Brain microvascular endothelial cell (primary cell): Measurements from ENCODE around the gene CD6.

Source experiments
- DNase-seq: peaks from one replicate; pipeline ENCODE4 v3.0.0-alpha.2; 2020
- H3K27ac ChIP-seq: fragments of 250-450 bp; sonication (Bioruptor Pico); 2 replicates; pipeline ENCODE4 v1.5.1; 2020; ENCODE audit warnings: mild to moderate bottlenecking, moderate library complexity
- H3K27me3 ChIP-seq: fragments of 250-450 bp; sonication (Bioruptor Pico); replicated peaks from 2 replicates; pipeline ENCODE4 v1.5.1; 2020; ENCODE audit warnings: mild to moderate bottlenecking
- H3K36me3 ChIP-seq: fragments of 250-450 bp; sonication (Bioruptor Pico); replicated peaks from 2 replicates; pipeline ENCODE4 v1.5.1; 2020; ENCODE audit warnings: mild to moderate bottlenecking
- H3K4me3 ChIP-seq: 2 replicates; pipeline ENCODE4 v1.5.1; 2011; ENCODE audit warnings: low read depth, mild to moderate bottlenecking, control low read depth, low read length, moderate library complexity
- CTCF ChIP-seq: IDR thresholded peaks from 2 replicates; pipeline ENCODE4 v1.5.1; 2011; ENCODE audit warnings: low read depth, mild to moderate bottlenecking, moderate library complexity, low read length, control low read depth, inconsistent platforms; ENCODE audit errors: missing control alignments
- in situ Hi-C: cut with HindIII; loops from 2 replicates; pipeline ENCODE4 v1.10.0; 2017; ENCODE audit warnings: low sequenced_read_pairs, low pct_ligation_motif_present

CD6 gene

DNA sequence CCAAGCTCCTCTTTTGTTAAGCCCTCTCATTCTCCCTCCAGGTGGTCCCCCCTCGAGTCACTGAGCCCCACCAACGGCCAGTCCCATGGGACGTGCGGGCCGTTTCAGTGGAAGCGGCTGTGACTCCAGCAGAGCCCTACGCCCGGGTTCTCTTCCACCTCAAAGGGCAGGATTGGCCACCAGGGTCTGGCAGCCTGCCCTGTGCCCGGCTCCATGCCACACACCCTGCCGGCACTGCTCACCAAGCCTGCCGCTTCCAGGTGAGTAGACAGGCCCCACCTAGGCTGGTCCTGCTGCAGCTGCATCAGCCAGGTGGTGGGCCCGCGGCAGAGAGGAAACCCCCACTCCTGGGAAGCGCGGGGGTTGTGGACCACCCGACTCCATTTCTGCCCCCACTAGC, 43.9 kb upstream of the CD6 start:
- no peak overlapping the region for H3K27ac ChIP-seq
- H3K27me3 ChIP-seq, result no peaks in the 10 kb centered on the region
- H3K36me3 ChIP-seq, result peaks cover 8% of the 10 kb centered on the region
- TF ChIP-seq CTCF, result no peak
- DNase-seq, result no peak
- H3K4me3 ChIP-seq, result no peak overlapping the region
- in situ Hi-C loops, result no loop called here

DNA sequence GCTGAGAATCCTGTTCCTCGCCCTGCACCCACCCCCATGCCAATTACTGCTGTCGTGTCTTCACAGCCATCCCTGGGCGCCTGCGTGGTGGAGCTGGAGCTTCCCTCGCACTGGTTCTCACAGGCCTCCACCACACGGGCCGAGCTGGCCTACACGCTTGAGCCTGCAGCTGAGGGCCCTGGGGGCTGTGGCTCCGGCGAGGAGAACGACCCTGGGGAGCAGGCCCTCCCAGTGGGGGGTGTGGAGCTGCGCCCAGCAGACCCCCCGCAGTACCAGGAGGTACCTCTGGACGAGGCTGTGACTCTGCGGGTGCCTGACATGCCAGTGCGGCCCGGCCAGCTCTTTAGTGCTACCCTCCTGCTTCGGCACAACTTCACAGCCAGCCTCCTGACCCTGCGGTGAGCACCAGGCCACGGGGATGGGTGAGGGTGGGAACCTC, 42.9 kb upstream of the CD6 start:
- no peak for DNase-seq
- H3K27me3 ChIP-seq, result no peaks in the 10 kb centered on the region
- H3K36me3 ChIP-seq, result peaks cover 8% of the 10 kb centered on the region
- TF ChIP-seq CTCF, result no peak
- no peak overlapping the region for H3K4me3 ChIP-seq
- in situ Hi-C loops, result no loop called here
- no peak overlapping the region for H3K27ac ChIP-seq

DNA sequence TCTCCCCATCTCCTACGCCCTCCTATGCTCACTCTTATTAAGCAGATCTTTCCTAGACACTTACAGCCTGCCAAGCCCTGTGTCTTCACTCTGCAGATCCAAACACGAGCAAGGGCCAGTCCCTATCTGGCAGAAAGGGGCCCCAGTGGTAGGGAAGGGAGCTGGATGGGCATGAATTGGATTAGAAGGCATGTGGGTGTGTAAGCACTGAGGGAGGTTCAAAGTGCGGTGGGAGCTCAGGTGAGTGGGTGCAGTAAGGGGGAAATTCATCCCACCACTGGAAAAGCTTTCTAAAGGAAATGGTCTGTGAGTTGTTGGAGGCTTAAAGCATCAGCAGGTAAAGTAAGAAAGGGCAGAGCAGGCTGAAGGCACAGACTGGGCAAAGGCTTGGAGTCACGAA, 41.7 kb upstream of the CD6 start:
- H3K27me3 ChIP-seq, result no peaks in the 10 kb centered on the region
- in situ Hi-C loops, result no loop called here

GRCh38 chr11:60930394-60930793, 41.1 kb upstream of the CD6 start:
- no peaks in the 10 kb centered on the region for H3K27me3 ChIP-seq
- peaks cover 8% of the 10 kb centered on the region for H3K36me3 ChIP-seq
- no peak for TF ChIP-seq CTCF
- DNase-seq, result no peak
- no peak overlapping the region for H3K4me3 ChIP-seq
- no peak overlapping the region for H3K27ac ChIP-seq
- in situ Hi-C loops, result no loop called here

More for the DNA sequence above, 41.7 kb upstream of the CD6 start:
- no peak for TF ChIP-seq CTCF
- peaks cover 8% of the 10 kb centered on the region for H3K36me3 ChIP-seq
- H3K27ac ChIP-seq, result no peak overlapping the region
- no peak overlapping the region for H3K4me3 ChIP-seq
- no peak for DNase-seq

DNA sequence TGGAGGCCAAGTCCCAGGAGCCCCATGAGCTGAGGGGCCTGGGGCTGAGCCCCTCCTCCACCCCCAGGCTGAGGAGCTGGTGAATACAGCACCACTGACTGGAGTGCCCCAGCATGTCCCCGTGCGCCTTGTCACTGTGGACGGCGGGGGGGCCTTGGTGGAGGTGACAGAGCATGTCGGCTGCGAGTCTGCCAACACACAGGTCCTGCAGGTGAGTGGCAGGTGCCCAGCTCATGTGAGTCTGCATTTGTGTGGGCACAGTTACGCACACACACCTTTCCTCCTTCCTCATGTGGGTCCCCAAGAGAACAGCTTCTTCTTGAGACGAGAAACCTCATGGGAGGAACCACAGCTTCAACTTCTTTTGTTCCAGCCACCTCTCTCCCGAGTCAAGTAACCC, 39.6 kb upstream of the CD6 start:
- no peak overlapping the region for H3K4me3 ChIP-seq
- H3K27me3 ChIP-seq, result no peaks in the 10 kb centered on the region
- in situ Hi-C loops, result no loop called here
- no peak for TF ChIP-seq CTCF
- no peak overlapping the region for H3K27ac ChIP-seq
- H3K36me3 ChIP-seq, result peaks cover 8% of the 10 kb centered on the region
- no peak for DNase-seq

DNA sequence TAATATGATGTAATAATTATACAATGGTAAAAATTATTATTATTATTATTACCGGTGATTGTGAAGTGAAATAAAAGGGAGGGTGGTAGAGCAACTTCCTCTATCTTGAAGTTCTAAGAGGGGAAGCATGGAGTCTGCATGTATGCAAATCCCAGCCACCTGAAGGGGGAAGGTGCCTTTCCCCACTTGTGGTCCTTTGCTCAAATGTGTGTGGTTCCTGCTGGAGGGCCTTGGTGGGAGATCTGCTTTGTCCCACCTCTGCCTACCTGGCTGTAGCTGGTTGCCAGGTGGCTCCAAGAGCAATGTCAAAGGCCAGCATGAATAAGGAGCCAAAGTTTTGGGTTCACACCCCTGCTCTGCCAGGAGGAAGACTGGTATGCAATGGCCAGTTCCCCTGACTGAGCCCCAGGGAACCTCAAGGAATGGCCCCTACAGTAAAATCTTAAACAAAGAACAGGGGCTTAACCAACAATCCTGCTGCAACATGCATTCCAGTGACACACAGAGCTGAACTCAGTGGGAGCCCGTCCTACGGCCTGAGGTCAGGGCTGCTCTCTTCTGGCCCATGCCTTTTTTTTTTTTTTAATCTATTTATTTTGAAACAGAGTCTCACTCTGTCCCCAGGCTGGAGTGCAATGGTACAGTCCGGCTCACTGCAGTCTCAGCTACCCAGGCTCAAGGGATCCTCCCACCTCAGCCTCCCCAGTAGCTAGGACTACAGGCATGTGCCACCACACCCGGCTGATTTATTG, 38.7 kb upstream of the CD6 start:
- H3K36me3 ChIP-seq, result peaks cover 8% of the 10 kb centered on the region
- in situ Hi-C loops, result no loop called here
- no peaks in the 10 kb centered on the region for H3K27me3 ChIP-seq
- no peak overlapping the region for H3K27ac ChIP-seq
- no peak overlapping the region for H3K4me3 ChIP-seq
- no peak for DNase-seq
- TF ChIP-seq CTCF, result no peak
